Tibial nerve (tissue), 3 donors: ENCODE measurements around the gene DPY19L1.

Experiments used
- POLR2A ChIP-seq, 2 donors: fragments of 450-650 bp; IDR thresholded peaks; one replicate each; pipeline ENCODE4 v1.6.1; 2017; ENCODE audit warnings: antibody characterized with exemption in 2 of 2, mild to moderate bottlenecking in 2 of 2, moderate library complexity in 2 of 2
- TF ChIP-seq, protein P1 (sequence below), 5 experiments: fragments of 200-600 bp in 3 of 5; fragments of 450-650 bp in 2 of 5; sonication (generic) in 3 of 5; IDR thresholded peaks; one replicate each; pipeline ENCODE4 v1.5.1; 2016 to 2019; ENCODE audit warnings: antibody characterized with exemption in 5 of 5, mild to moderate bottlenecking in 3 of 5, moderate library complexity in 2 of 5

DNA sequence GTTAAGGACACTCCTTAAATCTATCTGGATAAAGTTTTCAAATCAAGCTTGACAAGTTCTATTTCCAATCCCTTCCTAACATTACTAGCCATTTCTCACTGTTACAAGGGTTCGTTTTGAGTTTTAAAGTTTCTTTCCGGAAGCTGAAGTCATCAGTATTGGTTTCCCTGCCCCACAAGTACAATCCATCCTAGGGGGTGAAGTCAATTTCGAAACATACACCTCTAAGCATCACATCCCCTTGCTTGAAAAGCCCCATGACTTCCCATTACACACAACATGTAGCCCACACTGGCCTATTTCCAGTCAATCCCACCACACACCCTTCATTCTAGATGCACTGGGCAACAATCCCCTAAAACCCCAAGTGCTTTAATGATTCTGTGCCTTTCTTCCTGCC lies 13.0 kb downstream of the DPY19L1 start:
- TF ChIP-seq, protein P1, sequence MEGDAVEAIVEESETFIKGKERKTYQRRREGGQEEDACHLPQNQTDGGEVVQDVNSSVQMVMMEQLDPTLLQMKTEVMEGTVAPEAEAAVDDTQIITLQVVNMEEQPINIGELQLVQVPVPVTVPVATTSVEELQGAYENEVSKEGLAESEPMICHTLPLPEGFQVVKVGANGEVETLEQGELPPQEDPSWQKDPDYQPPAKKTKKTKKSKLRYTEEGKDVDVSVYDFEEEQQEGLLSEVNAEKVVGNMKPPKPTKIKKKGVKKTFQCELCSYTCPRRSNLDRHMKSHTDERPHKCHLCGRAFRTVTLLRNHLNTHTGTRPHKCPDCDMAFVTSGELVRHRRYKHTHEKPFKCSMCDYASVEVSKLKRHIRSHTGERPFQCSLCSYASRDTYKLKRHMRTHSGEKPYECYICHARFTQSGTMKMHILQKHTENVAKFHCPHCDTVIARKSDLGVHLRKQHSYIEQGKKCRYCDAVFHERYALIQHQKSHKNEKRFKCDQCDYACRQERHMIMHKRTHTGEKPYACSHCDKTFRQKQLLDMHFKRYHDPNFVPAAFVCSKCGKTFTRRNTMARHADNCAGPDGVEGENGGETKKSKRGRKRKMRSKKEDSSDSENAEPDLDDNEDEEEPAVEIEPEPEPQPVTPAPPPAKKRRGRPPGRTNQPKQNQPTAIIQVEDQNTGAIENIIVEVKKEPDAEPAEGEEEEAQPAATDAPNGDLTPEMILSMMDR (IDR thresholded peaks at IDR 0.05): no peak
- TF ChIP-seq POLR2A (IDR thresholded peaks at IDR 0.05): no peak
